Putamen (tissue), 1 donor: Measurements from ENCODE around the gene PDCD7.
"Not testable (repeated sequence)": the region's sequence is repeated elsewhere in the genome, so short reads cannot be mapped to it uniquely, and the experiment has no call there.

Experiments used
- DNase-seq: peaks from one replicate; pipeline ENCODE4 v3.0.0-alpha.2; 2016; ENCODE audit warnings: low spot score

PDCD7 gene

GRCh38 chr15:65133548-65134200, at the start of gene PDCD7:
Gene PDCD7, minus strand, starts transcription at chr15:65133808. Its CDS starts 27 bp downstream, at chr15:65133781.
- DNase-seq: peak; percentile 94

- DNase-seq: no peak
These were observed 48.9 kb upstream of the PDCD7 start for GRCh38 chr15:65182538-65182937.

GRCh38 chr15:65181582-65182353, 48.2 kb upstream of the PDCD7 start:
- not testable (repeated sequence) for DNase-seq

- no peak for DNase-seq
These were observed 46.6 kb upstream of the PDCD7 start for GRCh38 chr15:65180167-65180566.

GRCh38 chr15:65177901-65178300, 44.3 kb upstream of the PDCD7 start:
- no peak for DNase-seq

GRCh38 chr15:65176056-65176455, 42.4 kb upstream of the PDCD7 start:
- no peak for DNase-seq

- no peak for DNase-seq
These were observed 41.9 kb upstream of the PDCD7 start for GRCh38 chr15:65175511-65175910.

GRCh38 chr15:65174509-65174908, 40.9 kb upstream of the PDCD7 start:
- no peak for DNase-seq

GRCh38 chr15:65172531-65172930, 38.9 kb upstream of the PDCD7 start:
- no peak for DNase-seq

- no peak for DNase-seq
These were observed 37.8 kb upstream of the PDCD7 start for GRCh38 chr15:65171428-65171827.

- DNase-seq: no peak
These were observed 32.3 kb upstream of the PDCD7 start for GRCh38 chr15:65165875-65166274.

GRCh38 chr15:65164139-65164538, 30.5 kb upstream of the PDCD7 start:
- no peak for DNase-seq

- no peak for DNase-seq
These were observed 29.4 kb upstream of the PDCD7 start for GRCh38 chr15:65163041-65163440.

GRCh38 chr15:65156692-65157091, 23.1 kb upstream of the PDCD7 start:
- DNase-seq: no peak

GRCh38 chr15:65154720-65155119, 21.1 kb upstream of the PDCD7 start:
- DNase-seq: no peak

- no peak for DNase-seq
These were observed 14.3 kb upstream of the PDCD7 start for GRCh38 chr15:65147902-65148301.

GRCh38 chr15:65146438-65146837, 12.8 kb upstream of the PDCD7 start:
- DNase-seq: no peak

GRCh38 chr15:65138631-65139030, 5.0 kb upstream of the PDCD7 start:
- DNase-seq: not testable (repeated sequence)

- DNase-seq: not testable (repeated sequence)
These were observed 4.3 kb upstream of the PDCD7 start for GRCh38 chr15:65137893-65138292.

- DNase-seq: not testable (repeated sequence)
These were observed 3.5 kb upstream of the PDCD7 start for GRCh38 chr15:65137089-65137488.

GRCh38 chr15:65134538-65134937, 930 bp upstream of the PDCD7 start:
- DNase-seq: no peak

GRCh38 chr15:65132878-65133547, 595 bp downstream of the PDCD7 start:
- peak; percentile 8 for DNase-seq

- no peak for DNase-seq
These were observed 2.7 kb downstream of the PDCD7 start for GRCh38 chr15:65130941-65131340.
